T follicular helper cell (primary cell): ENCODE data around the gene HMOX2.

Experiments
- DNase-seq: peaks from one replicate; pipeline ENCODE4 v3.0.0-alpha.2; 2020; ENCODE audit warnings: low read depth
- total RNA-seq, 2 experiments: gene quantifications; one replicate each; lab custom pipeline; 2026; lab: John Stamatoyannopoulos, UW

Gene HMOX2
- total RNA-seq: 69.0 to 74.6 reads per million in 2 experiments

GRCh38 chr16:4475880-4476788 lies at the start of gene HMOX2:
Gene HMOX2, plus strand, starts transcription at chr16:4476398. Its CDS starts 29,127 bp downstream, at chr16:4505525.
- DNase-seq: peak; percentile 84

- no peak for DNase-seq
These were observed 49.4 kb upstream of the HMOX2 start for GRCh38 chr16:4426722-4427372.

GRCh38 chr16:4428500-4428899 lies 47.7 kb upstream of the HMOX2 start:
- no peak for DNase-seq

- DNase-seq: no peak
These were observed 45.2 kb upstream of the HMOX2 start for GRCh38 chr16:4431023-4431422.

- DNase-seq: no peak
These were observed 43.0 kb upstream of the HMOX2 start for GRCh38 chr16:4433228-4433627.

GRCh38 chr16:4433914-4434787 lies 42.0 kb upstream of the HMOX2 start:
- no peak for DNase-seq

GRCh38 chr16:4435337-4436067 lies 40.7 kb upstream of the HMOX2 start:
- DNase-seq: no peak

GRCh38 chr16:4437366-4437765 lies 38.8 kb upstream of the HMOX2 start:
- no peak for DNase-seq

- DNase-seq: no peak
These were observed 33.8 kb upstream of the HMOX2 start for GRCh38 chr16:4442371-4442770.

GRCh38 chr16:4443271-4443670 lies 32.9 kb upstream of the HMOX2 start:
- no peak for DNase-seq

- DNase-seq: no peak
These were observed 32.2 kb upstream of the HMOX2 start for GRCh38 chr16:4443986-4444385.

GRCh38 chr16:4450430-4450829 lies 25.8 kb upstream of the HMOX2 start:
- no peak for DNase-seq

- no peak for DNase-seq
These were observed 25.2 kb upstream of the HMOX2 start for GRCh38 chr16:4450931-4451519.

GRCh38 chr16:4452674-4453073 lies 23.5 kb upstream of the HMOX2 start:
- no peak for DNase-seq

GRCh38 chr16:4454623-4455022 lies 21.6 kb upstream of the HMOX2 start:
- no peak for DNase-seq

GRCh38 chr16:4455081-4455480 lies 21.1 kb upstream of the HMOX2 start:
- no peak for DNase-seq

GRCh38 chr16:4455951-4456350 lies 20.2 kb upstream of the HMOX2 start:
- DNase-seq: no peak

- no peak for DNase-seq
These were observed 15.3 kb upstream of the HMOX2 start for GRCh38 chr16:4460936-4461249.

- DNase-seq: no peak
These were observed 14.7 kb upstream of the HMOX2 start for GRCh38 chr16:4461250-4462085.

GRCh38 chr16:4463522-4464163 lies 12.6 kb upstream of the HMOX2 start:
- DNase-seq: no peak
